A673 (cell line): ENCODE measurements around the gene MILR1.

Experiments
- EZH2 ChIP-seq: fragments of 200-600 bp; sonication (generic); IDR thresholded peaks from 2 replicates; pipeline ENCODE4 v1.6.1; 2017; ENCODE audit warnings: borderline replicate concordance, low read depth, mild to moderate bottlenecking, mixed read lengths, antibody characterized with exemption, low read length; ENCODE audit not compliant: poor library complexity, severe bottlenecking
- TF ChIP-seq, protein P1 (sequence below): fragments of 300-800, 200-600 bp; sonication (generic); conservative IDR thresholded peaks from 2 replicates; pipeline ENCODE4 v1.5.1; 2017; ENCODE audit warnings: low read depth, mild to moderate bottlenecking, antibody characterized with exemption, low read length, moderate library complexity, mixed read lengths

DNA sequence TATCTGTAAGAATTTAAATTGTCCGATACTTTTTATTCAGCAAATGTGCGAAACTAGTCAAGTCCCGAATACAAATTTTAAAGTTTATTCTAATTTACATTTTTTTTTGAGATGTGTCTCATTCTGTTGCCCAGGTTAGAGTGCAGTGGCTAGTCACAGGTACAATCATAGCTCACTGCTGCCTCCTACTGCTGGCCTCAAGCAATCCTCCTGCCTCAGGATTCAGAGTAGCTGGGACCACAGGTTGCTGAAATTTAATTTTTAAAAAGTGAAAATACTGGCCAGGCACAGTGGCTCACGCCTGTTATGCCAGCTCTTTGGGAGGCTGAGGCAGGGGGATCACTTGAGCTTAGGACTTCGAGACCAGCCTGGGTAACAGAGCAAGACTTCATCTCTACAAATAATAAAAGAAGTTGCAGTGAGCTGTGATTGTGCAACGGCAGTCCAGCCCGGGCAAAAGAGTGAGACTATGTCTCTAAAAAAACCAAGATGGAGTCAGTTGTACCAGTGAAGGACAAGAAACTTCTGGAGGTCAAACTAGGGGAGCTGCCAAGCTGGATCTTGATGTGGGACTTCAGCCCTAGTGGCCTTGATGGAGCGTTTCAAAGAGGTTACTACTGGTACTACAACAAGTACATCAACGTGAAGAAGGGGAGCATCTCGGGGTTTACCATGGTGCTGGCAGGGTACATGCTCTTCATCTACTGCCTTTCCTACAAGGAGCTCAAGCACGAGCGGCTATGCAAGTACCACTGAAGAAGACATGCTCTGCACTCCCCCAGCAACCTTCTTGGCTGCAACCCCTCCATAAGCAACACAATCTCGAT is 42.3 kb downstream of the MILR1 start:
- TF ChIP-seq EZH2: no peak
- TF ChIP-seq, protein P1, sequence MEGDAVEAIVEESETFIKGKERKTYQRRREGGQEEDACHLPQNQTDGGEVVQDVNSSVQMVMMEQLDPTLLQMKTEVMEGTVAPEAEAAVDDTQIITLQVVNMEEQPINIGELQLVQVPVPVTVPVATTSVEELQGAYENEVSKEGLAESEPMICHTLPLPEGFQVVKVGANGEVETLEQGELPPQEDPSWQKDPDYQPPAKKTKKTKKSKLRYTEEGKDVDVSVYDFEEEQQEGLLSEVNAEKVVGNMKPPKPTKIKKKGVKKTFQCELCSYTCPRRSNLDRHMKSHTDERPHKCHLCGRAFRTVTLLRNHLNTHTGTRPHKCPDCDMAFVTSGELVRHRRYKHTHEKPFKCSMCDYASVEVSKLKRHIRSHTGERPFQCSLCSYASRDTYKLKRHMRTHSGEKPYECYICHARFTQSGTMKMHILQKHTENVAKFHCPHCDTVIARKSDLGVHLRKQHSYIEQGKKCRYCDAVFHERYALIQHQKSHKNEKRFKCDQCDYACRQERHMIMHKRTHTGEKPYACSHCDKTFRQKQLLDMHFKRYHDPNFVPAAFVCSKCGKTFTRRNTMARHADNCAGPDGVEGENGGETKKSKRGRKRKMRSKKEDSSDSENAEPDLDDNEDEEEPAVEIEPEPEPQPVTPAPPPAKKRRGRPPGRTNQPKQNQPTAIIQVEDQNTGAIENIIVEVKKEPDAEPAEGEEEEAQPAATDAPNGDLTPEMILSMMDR: peak; percentile 64
